ENCODE measurements around the gene SMG6.
"Not testable (repeated sequence)": the region's sequence is repeated elsewhere in the genome, so short reads cannot be mapped to it uniquely, and the experiment has no call there.

SMG6 gene

GRCh38 chr17:2303204-2304188, at the start of gene SMG6, which contains the start of gene SRR:
TSS of gene SMG6 (minus strand) at chr17:2303785. CDS start at chr17:2303720, 65 bp downstream.
TSS of gene SRR (plus strand) at chr17:2303950. CDS start at chr17:2315561, 11,611 bp downstream.
- peak; percentile 87 for DNase-seq

- DNase-seq = no peak
These were observed 47.7 kb upstream of the SMG6 start for GRCh38 chr17:2351269-2351668.

- no peak for DNase-seq
These were observed 44.5 kb upstream of the SMG6 start for GRCh38 chr17:2347805-2348685.

- no peak for DNase-seq
These were observed 42.9 kb upstream of the SMG6 start for GRCh38 chr17:2346475-2346874.

GRCh38 chr17:2344528-2344927, 40.9 kb upstream of the SMG6 start:
- no peak for DNase-seq

GRCh38 chr17:2343421-2343820, 39.8 kb upstream of the SMG6 start:
- DNase-seq = no peak

- DNase-seq = no peak
These were observed 34.7 kb upstream of the SMG6 start for GRCh38 chr17:2338315-2338657.

GRCh38 chr17:2337544-2338314, 34.1 kb upstream of the SMG6 start:
- peak; percentile 70 for DNase-seq

- peak; percentile 72 for DNase-seq
These were observed 33.4 kb upstream of the SMG6 start, which contains the start of gene SGSM2 for GRCh38 chr17:2336852-2337543. TSS of gene SGSM2 (plus strand) at chr17:2337501. CDS start at chr17:2337689, 188 bp downstream.

- peak; percentile 93 for DNase-seq
These were observed 32.7 kb upstream of the SMG6 start, which contains the start of gene TSR1 for GRCh38 chr17:2336215-2336851. TSS of gene TSR1 (minus strand) at chr17:2336457. CDS start at chr17:2336427, 30 bp downstream.

GRCh38 chr17:2335726-2336214, 32.2 kb upstream of the SMG6 start:
- no peak for DNase-seq

- DNase-seq = no peak
These were observed 27.7 kb upstream of the SMG6 start for GRCh38 chr17:2331303-2331702.

- no peak for DNase-seq
These were observed 20.2 kb upstream of the SMG6 start for GRCh38 chr17:2323629-2324314.

- no peak for DNase-seq
These were observed 17.8 kb upstream of the SMG6 start for GRCh38 chr17:2321399-2321798.

- DNase-seq = no peak
These were observed 15.5 kb upstream of the SMG6 start for GRCh38 chr17:2319051-2319450.

GRCh38 chr17:2317796-2318195, 14.2 kb upstream of the SMG6 start:
- DNase-seq = no peak

- not testable (repeated sequence) for DNase-seq
These were observed 13.3 kb upstream of the SMG6 start for GRCh38 chr17:2316916-2317205.

GRCh38 chr17:2312736-2313135, 9.2 kb upstream of the SMG6 start:
- DNase-seq = no peak

- no peak for DNase-seq
These were observed 6.0 kb upstream of the SMG6 start for GRCh38 chr17:2309338-2310154.

- DNase-seq = no peak
These were observed 1.3 kb upstream of the SMG6 start for GRCh38 chr17:2304931-2305330.
